ENCODE measurements around the gene SAMD15.
"Not testable (repeated sequence)": the region's sequence is repeated elsewhere in the genome, so short reads cannot be mapped to it uniquely, and the experiment has no call there.

Gene SAMD15

DNA sequence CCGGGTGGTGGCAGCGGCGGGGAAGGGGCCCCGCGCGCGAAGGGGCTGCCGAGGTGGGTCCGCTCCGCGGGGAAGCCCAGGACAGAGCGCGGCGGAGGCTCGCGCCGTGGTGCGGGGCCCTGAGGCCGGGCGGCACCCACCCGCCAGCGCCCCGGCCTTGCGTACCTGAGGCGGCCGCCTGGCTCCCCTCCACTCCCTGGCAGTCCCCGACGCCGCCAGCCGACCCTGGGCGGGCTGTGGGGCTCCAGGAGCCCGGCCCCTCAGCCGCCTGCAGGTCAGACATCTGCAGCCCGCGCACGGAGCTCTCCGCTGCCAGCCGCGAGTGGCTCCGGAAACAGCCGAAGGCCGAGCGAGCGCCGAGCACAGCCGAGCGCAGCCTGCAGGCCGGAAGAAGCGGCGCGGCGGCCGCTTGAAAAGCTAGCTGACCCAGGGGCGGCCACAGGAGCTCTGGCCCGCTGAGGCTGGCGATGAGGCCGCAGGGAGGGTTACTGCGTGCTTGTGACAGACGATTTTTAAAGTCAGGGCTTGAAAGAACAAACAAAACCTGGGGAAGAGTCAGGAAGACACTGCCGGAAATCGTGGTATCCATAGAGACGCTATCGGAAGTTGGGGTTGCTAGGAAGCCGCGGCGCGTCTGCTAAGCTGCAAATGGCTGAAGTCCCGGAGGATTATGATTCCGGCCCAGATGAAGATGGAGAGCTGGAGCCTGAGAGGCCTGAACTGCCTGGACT, at the start of gene SAMD15, which contains the start of gene TMED8:
SAMD15 (plus strand) TSS at position 609 of the 731 bp plus-strand sequence; CDS start at position 649, 40 bp downstream.
TMED8 (minus strand) TSS at position 324 of the 731 bp plus-strand sequence; CDS start at position 283, 41 bp downstream.
- peak; percentile 93 for DNase-seq

DNA sequence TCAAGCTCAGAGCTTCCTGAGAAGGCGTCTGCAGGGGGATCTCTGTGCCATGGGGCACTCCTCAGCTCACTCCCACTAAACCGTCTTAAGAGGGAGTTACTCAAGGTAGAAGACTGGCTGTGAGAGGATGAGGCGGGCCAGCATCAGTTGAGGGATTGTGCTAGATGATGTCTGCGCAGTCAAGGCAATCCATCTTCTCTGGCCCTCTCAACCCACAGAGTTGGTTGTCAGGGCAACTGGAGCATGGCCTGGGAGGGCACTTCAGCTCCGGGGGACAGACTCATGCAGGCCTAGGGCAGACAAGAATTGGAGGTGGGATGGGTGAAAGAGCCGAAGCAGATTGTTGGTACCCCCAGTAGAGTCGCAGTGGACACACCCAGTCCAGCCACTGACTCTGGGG, 47.3 kb upstream of the SAMD15 start:
- DNase-seq, result no peak

DNA sequence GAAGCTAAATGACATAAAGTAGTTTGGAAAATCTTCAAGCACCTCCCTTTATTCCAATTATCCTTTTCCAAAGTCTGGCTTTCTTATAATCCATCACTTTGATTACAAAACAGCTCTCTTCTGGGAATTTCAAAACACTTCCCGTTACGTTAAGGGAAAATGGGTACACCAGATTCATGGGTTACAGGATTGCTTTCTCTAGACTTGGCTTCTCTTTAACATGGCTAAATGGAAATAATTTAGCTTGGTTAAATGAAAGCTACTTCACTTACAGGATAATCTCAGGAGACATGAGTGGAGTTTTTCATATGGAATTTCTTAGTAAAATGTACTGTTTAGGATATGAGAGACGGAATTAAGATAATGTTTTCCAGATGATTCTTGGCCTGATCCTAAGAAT, 41.6 kb upstream of the SAMD15 start:
- no peak for DNase-seq

DNA sequence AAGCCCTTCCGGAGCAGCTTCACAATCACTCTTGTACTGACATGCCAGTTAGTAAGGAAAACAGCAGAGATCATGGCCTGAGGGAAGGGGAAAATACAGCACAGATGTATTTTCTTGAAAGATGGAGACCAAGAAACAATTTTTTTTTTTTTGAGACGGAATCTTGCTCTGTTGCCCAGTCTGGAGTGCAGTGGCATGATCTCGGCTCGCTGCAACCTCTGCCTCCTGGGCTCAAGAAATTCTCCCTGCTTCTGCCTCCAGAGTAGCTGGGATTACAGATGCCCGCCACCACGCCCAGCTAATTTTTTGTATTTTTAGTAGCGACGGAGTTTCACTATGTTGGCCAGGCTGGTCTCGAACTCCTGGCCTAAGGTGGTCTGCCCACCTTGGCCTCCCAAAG, 39.9 kb upstream of the SAMD15 start:
- DNase-seq, result not testable (repeated sequence)

DNA sequence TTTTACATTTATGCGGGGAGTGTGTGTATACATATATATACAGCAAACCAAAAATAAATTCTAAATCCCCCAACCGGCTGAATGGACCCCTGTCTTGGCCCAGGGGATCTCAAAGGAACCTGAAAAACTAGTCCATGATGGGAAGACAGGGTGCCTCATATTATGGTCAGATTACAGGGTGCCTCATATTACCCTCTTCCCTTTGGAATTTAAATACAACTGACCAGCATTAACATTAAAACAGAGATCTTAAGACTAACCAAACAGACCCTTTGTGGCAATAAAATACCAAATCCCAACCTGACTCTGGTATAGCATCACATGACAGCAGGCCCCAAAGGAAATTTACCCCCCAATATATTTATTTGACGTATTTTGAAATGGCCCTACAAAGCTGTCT, 39.3 kb upstream of the SAMD15 start:
- no peak for DNase-seq

- DNase-seq, result no peak
Observed at GRCh38 chr14:77338302-77338701, 38.9 kb upstream of the SAMD15 start.

DNA sequence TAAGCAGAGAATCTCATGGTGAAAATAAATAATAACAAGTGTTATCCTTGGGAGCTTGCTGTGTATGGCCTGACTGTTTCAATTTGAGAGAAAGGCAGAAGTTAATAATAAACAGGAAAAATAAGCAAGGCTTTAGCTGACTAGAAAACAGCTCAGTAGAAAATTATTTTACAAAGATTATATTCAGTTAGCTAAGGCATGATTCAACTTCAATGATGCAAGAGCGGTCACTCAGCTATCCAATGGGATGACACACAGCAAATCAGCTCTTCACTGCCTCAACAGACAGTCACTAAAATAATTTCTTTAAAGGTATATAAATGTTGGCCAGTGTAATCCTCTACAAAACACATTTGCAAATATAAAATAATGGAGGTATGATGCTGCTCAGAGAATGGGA, 37.8 kb upstream of the SAMD15 start:
- no peak for DNase-seq

DNA sequence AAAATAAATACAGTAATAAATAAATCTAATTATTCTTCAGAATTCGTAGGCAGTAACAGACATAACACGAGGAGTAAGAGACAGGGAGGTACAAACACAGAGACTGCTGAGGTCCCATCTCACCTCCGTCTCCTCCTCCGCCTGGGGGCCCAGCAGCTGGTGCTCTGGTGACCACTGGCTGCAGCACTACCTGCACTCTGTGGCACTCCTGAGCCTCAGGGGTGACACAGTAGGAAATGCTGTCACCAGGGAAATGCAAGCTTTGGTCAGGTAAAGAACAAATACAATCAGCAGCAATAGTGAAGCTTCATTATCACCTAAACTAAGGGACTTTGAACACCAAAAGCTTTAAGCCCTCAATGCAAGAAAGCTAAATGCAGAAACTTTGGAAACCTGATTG, 36.8 kb upstream of the SAMD15 start:
- DNase-seq, result peak; percentile 27

GRCh38 chr14:77342726-77343397, 34.3 kb upstream of the SAMD15 start:
- no peak for DNase-seq

DNA sequence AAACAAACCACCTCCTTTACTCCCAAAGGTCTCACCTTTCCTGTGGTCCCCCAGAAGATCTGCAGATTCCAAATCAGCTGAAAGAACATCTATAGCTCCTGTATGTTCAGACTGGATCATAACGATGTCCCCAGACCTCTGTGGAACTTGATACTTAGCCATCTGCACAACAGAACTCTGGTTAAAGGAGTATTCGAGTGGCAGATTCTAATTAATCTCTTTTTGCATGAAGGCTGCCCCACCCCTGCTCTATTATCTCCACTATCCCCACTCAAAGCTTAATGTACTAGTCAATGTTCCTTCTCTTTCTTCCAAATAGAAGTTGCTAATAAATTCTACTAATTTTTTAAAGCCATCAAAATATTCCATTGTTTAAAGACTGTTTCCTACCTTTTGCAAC, 33.5 kb upstream of the SAMD15 start:
- DNase-seq, result peak; percentile 86

GRCh38 chr14:77344377-77344996, 32.7 kb upstream of the SAMD15 start:
- no peak for DNase-seq

DNA sequence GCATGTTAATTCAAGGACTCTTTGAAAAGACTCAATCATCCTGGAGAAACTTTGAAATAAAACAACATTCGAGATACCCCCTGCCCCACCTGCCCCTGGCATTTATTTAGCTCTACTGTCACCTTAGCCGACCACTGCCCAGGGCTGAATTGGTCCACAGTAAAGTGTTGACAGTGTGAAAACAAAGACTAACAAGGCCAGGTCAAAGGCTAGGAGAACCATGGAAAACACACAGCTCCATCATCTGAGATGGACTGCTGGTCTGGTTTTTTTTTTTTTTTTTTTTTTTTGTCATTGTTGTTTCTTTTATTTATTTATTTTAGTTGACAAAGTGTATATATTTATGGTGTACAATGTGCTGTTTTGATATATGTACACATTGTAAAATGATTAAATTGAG, 30.7 kb upstream of the SAMD15 start:
- DNase-seq, result no peak

- no peak for DNase-seq
Observed at GRCh38 chr14:77347751-77348150, 29.4 kb upstream of the SAMD15 start.

DNA sequence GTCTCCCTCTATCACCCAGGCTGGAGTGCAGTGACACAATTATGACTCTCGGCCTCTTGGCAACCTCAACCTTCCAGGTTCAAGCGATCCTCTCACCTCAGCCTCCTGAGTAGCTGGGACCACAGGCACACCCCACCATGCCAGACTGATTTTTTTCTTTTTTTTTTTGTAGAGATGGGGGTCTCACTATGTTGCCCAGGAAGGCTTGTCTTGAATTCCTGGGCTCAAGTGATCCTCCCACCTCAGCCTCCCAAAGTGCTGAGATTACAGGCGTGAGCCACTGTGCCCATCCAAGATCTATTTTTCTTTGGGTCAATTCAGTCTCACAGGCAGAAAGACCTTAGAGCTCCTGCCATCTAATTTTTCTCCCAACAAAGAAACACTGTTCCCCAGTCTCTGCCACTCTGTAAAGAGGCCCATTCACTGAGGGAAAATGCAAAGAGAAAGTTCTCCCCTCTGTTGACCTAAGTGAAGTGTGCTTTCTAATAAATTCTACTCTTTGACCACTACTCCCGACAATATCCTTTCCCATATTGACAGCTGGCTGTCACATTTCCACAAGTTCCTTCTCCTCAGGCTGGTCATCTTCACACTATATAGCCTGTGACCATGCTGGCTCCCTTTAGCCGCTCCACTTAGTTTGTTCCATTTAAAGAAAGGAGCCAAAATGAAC, 23.6 kb upstream of the SAMD15 start:
- no peak for DNase-seq

DNA sequence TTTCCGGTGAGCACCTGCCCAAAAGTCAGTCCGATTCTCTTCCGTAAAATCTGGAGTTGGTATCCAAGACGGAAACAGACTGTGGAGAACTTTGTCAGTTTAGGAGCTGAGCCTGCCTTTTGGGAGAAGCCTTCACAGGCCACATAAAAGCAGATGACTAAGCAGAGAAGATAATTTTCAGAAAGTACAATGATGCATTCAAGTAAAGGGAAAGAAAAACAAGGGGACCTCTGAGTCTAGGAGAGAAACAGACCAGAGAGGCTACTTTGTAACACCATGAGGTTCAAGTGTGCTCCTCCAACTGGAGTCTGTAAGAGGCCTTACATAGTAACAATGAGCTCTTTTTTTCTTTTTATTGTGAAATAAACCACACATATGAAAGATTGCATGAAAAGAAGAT, 21.4 kb upstream of the SAMD15 start:
- DNase-seq, result no peak

DNA sequence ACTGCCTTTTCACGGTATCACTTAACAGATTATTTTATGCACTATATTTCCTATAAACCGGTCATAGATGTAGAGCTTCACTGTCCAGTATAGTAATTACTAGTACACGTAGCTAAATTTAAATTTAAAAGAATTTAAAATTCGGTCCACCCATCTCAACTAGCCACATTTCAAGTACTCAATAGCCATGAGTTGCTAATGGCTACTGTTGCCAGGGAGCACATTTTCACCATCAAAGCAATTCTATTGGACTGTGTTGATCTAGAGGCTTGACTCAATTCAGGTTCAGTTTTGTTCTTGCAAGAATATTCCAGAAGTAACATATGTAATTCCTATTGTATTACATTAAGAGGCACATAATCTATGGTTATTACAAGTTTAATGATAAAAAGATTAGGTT, 20.3 kb upstream of the SAMD15 start:
- no peak for DNase-seq

DNA sequence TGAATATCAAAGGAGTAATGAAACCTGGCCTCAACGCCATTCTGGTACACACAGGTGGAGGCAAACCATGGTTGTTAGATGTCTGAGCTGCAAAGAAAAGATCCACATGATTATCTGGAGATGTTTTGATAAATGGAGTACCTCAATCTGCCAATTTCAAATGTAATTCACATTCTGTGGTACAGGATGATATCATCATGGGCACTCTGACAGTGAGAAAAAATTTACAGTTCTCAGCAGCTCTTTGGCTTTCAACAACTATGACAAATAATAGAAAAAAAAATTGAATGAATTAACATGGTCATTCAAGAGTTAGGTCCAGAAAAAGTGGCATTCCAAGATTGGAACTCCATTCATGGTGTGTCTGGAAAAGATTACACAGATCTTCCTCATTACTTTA, 17.6 kb upstream of the SAMD15 start:
- DNase-seq, result no peak

DNA sequence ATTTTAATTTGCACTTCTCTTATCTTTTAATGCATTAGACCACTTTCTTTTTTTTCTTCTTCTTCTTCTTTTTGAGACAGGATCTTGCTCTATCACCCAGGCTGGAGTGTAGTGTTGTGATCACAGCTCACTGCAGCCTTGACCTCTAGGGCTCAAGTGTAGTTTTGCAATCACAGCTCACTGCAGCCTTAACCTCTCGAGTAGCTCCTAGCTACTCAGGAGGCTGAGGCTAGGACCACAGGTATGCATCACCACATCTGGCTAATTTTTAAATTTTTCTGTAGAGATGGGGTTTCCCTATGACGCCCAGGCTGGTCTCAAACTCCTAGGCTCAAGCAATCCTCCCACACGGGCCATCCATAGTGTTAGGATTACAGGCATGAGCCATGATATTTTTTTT, 13.0 kb upstream of the SAMD15 start:
- no peak for DNase-seq

DNA sequence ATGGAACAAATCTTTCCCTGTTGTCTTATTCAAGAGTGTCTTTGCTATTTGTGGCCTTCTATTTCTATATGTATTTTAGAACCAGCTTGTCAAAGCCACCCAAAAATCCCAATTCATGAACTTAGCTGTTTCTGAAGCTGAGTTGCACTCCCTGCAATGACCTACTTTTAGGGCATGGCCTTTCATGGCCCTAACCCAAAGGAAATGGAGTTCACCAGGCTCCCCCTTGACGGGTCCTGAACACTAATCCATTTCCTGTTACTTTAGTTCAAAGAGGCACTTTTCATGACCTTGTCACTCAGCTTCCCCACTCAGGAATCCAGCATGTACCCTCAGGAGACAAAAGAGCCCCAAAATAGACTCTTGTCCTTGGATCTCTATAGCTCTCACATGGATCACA, 7.9 kb upstream of the SAMD15 start:
- no peak for DNase-seq

DNA sequence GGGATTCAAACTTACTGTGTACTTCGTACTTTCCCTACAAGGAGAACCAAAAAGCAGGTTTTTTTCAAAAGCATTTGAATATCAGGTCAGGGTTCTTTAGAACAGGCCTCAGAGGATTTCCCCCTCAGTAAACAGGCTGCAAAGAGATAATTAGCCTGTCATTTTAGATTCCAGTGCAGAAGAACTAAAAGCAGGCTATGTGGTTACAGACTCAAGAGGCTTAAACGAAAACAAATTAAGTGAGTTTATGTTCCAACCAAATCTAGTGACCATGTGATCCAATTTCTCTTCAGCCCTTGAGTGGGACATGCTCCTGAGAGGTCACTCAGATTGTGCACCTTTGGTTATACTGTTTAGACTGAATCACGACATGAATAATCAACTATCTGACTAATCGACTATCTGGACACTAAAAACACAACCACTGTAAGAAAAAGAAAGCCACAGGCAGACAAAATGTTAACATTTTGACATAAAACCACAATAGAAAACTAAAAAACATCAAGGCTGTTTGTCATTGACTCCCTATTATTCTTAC, 4.8 kb upstream of the SAMD15 start:
- DNase-seq, result no peak

GRCh38 chr14:77375164-77375950, 1.8 kb upstream of the SAMD15 start:
- DNase-seq, result no peak
